ENCODE measurements around the gene PRDM1.

GRCh38 chr6:106156413-106156812 is 70.3 kb downstream of the PRDM1 start:
- TF ChIP-seq CTCF (IDR thresholded peaks at IDR 0.05) (no peak), POLR2A (IDR thresholded peaks at IDR 0.05) (no peak)

All from stomach (tissue), 4 donors.